ENCODE measurements around the gene GAK.

The GAK gene

DNA sequence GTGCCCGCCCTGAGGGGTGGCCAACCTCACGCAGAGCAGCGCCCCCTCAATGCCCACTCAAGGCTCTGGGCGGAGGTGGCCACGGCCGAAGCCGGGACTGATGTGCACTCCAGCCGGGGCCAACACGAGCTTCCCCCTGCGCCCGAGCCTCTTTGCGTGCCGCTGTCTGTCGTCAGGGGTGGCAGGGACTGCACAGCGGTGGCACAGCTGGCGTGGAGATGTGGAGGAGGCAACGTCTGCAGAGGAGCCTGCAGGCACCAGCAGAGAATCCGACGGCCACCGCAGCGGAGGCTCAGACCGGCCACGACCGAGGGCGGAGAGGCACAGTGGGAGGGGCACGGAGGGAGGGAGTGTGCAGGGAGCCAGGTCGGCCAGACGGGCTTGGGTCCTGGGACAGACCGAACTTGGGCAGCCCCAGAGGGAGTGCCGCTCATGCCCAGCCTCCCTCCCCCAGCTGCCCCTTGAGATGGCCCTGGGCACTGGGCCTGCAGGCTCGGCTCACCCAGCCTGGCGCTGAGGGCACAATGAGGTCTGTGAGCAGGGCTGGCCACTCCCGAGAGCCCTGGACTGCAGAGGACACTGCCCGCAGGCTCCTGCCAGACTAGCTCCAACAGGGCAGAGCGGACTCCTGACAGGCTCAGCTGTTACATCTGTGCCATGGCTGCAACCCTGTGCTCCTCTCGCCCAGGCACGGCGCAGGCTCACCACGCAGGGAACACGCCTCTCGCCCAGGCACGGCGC lies 59.7 kb downstream of the GAK start:
- no peak overlapping the region for H3K4me3 ChIP-seq (ENCODE audit: low read length)
- DNase-seq (ENCODE audit: low read depth): no peak
- TF ChIP-seq, protein P1, sequence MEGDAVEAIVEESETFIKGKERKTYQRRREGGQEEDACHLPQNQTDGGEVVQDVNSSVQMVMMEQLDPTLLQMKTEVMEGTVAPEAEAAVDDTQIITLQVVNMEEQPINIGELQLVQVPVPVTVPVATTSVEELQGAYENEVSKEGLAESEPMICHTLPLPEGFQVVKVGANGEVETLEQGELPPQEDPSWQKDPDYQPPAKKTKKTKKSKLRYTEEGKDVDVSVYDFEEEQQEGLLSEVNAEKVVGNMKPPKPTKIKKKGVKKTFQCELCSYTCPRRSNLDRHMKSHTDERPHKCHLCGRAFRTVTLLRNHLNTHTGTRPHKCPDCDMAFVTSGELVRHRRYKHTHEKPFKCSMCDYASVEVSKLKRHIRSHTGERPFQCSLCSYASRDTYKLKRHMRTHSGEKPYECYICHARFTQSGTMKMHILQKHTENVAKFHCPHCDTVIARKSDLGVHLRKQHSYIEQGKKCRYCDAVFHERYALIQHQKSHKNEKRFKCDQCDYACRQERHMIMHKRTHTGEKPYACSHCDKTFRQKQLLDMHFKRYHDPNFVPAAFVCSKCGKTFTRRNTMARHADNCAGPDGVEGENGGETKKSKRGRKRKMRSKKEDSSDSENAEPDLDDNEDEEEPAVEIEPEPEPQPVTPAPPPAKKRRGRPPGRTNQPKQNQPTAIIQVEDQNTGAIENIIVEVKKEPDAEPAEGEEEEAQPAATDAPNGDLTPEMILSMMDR (IDR thresholded peaks at IDR 0.05; ENCODE audit: insufficient read depth, low read depth, low read length, missing control alignments): no peak

DNA sequence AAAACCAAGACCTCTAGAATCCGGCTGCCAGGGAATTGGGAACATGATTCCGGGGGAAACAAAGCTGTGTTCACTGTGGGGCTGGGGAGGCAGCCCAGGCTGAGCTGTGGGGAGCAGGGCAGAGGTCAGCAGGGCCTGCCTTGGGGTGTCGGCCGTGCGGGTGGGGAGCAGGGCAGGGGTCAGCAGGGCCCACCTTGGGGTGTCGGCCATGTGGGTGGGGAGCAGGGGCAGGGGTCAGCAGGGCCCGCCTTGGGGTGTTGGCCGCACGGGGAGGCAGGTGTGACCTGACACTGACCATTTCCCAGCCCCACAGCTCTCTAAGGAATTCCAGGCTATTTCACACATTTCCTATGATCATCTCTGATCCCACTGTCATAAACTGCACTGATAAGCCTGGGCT lies 60.6 kb downstream of the GAK start:
- TF ChIP-seq, protein P1 (IDR thresholded peaks at IDR 0.05; ENCODE audit: insufficient read depth, low read depth, low read length, missing control alignments): no peak
- no peak for DNase-seq (ENCODE audit: low read depth)
- no peak overlapping the region for H3K4me3 ChIP-seq (ENCODE audit: low read length)

DNA sequence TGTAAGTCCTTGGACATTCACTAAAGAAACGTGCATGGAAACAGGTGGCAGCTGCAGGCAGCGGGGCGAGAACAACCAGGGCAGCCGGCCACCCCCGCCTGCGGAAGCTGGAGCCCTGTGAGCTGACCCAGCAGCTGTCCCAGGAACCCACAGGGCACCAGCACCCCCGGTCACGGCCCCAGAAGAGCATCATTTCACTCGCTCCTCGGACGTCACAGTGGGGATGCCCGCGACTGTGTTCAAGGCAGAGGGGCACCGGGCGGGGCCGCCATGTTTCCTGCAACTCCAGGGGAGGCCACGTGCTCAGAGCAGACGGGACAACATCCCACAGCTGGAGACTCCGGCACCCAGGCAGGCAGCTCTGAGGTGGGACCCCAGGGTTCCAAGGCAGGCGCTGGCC lies 61.2 kb downstream of the GAK start:
- DNase-seq (ENCODE audit: low read depth): no peak
- TF ChIP-seq, protein P1 (IDR thresholded peaks at IDR 0.05; ENCODE audit: insufficient read depth, low read depth, low read length, missing control alignments): no peak
- no peak overlapping the region for H3K4me3 ChIP-seq (ENCODE audit: low read length)

DNA sequence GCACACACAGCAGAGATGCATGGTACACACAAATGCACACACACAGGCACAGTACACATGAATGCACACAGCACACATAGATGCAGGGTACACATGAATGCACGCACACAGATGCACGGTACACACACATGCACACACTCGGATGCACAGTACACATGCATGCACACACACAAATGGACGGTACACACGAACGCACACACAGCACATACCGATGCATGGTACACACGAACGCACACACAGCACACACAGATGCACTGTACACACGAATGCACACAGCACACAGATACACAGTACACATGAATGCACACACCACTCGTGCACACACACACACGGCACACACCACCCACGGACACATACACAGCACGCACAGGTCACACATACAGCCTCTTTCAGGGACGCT lies 62.3 kb downstream of the GAK start:
- no peak overlapping the region for H3K4me3 ChIP-seq (ENCODE audit: low read length)
- TF ChIP-seq, protein P1 (IDR thresholded peaks at IDR 0.05; ENCODE audit: insufficient read depth, low read depth, low read length, missing control alignments): no peak

DNA sequence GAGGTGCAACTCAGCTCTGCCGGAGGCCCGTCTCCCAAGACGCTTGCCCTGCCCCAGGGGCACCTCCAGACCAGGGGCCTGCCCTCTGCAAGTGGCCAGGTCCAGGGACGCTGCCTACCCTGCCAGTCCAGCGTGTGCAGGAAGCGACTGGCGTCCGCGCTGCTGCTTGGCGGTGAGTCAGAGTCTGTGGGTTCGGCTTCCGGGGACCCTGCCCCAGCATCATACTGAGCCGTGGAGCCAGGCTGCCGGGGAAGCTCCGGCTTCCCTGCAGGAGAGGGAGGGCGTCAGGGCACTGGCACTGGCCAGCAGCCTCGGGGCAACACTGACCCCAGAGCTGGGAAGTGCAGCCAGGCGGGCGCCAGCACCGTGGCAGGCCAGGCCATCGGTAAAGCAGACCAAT lies 63.7 kb downstream of the GAK start:
- TF ChIP-seq, protein P1 (IDR thresholded peaks at IDR 0.05; ENCODE audit: insufficient read depth, low read depth, low read length, missing control alignments): no peak
- no peak overlapping the region for H3K4me3 ChIP-seq (ENCODE audit: low read length)
- no peak for DNase-seq (ENCODE audit: low read depth)

More for the DNA sequence above, 62.3 kb downstream of the GAK start:
- no peak for DNase-seq (ENCODE audit: low read depth)

DNA sequence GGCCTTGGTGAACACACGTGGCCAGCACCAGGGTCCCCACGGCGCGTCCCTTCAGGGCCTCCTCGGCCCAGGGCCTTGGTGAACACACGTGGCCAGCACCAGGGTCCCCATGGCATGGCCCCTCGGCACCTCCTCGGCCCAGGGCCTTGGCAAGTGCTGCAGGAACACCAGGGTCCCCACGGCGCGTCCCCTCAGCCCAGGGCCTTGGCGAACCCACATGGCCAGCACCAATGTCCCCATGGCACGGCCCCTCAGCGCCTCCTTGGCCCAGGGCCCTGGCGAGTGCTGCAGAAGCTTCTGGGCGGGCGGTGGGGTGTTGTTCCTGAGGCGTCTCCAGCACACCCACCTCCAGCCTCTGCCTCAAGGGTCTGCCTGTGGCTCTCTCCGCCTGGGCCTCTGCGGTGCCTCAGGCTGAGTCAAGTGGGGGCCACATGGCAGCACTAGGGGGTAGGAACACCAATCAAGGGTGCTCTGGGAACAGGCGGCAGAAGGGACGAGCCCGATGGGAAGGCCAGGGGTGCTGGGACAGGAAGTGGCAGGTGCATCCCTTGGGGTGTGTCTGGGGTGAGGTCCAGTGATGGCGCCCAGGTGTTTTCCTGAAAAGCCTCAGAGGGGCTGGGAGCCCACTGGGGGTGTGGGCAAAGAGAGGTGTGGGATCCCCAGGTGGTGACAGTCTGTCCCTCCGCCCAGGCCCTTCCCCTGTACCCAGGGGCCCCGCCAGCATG lies 64.4 kb downstream of the GAK start:
- TF ChIP-seq, protein P1 (IDR thresholded peaks at IDR 0.05; ENCODE audit: insufficient read depth, low read depth, low read length, missing control alignments): no peak
- no peak for DNase-seq (ENCODE audit: low read depth)
- H3K4me3 ChIP-seq (ENCODE audit: low read length): no peak overlapping the region

All from epithelial cell of esophagus (primary cell).